ENCODE results near the gene AEBP2.
"Not testable (repeated sequence)": the region's sequence is repeated elsewhere in the genome, so short reads cannot be mapped to it uniquely, and the experiment has no call there.

Gene AEBP2

DNA sequence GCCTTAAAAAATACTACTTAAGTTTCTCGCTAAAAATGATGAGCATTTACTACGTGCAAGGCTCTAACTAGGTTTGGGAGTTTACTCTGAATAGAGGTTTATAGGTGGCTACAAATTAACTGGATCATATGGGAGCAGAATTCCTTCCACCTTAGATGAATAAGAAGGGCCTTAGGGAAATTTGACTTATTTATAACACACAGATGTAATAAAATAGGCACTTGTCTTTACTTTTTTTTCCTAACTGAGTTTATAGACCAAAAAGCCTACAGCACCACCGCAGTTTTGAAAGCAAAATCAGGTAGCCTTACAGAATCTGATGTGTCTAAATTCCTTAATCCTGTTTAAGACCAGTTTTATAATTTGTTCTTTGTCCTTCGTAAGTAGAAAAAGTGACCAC lies 10.5 kb downstream of the AEBP2 start:
- in situ Hi-C loops (cut with HindIII; ENCODE audit: low pct_unique_long_range_greater_than_20kb, low sequenced_read_pairs): no loop called here
- no peak for DNase-seq (ENCODE audit: low read depth in 1 of 2, low spot score in 1 of 2)
- no peak for TF ChIP-seq JUND (IDR thresholded peaks at IDR 0.05; ENCODE audit: low read depth)

DNA sequence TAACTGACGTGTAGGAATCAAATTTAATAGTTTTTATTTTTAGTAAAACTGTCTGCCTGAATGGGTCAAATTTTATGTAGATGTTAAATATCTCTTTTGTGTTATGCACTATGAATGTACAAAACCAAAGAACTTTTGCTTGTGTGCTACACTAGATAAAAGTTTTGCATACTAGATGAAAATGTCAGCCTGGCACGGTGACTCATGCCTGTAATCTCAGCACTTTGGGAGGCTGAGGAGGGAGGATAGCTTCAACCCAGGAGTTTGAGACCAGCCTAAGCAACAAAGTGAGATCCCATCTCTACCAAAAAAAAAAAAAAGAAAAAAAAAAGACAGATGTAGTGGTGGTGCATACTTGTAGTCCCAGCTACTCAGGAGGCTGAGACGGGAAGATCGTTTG lies 11.1 kb downstream of the AEBP2 start:
- no peak for DNase-seq (ENCODE audit: low read depth in 1 of 2, low spot score in 1 of 2)
- in situ Hi-C loops (cut with HindIII; ENCODE audit: low pct_unique_long_range_greater_than_20kb, low sequenced_read_pairs): no loop called here
- TF ChIP-seq JUND (IDR thresholded peaks at IDR 0.05; ENCODE audit: low read depth): no peak

DNA sequence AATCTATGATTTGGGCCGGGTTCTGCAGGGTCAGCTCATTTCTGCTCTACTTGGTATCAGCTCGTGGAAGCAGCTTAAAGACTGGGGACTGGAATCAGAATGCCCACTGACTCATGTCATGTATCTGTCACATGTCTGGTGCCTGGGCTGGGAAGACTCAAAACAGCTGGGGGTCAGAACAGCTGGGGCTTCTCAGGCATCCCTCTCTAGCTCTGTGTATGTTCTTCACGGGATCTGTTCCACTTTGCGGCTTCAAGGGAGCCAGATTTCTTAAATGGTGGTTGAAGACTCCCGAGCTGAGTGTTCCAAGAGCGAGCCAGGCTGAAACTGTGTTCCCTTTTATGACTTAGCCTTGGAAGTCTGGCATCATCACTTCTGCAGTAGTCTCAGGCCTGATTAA lies 11.9 kb downstream of the AEBP2 start:
- DNase-seq (ENCODE audit: low read depth in 1 of 2, low spot score in 1 of 2): no peak
- no peak for TF ChIP-seq JUND (IDR thresholded peaks at IDR 0.05; ENCODE audit: low read depth)
- in situ Hi-C loops (cut with HindIII; ENCODE audit: low pct_unique_long_range_greater_than_20kb, low sequenced_read_pairs): no loop called here

DNA sequence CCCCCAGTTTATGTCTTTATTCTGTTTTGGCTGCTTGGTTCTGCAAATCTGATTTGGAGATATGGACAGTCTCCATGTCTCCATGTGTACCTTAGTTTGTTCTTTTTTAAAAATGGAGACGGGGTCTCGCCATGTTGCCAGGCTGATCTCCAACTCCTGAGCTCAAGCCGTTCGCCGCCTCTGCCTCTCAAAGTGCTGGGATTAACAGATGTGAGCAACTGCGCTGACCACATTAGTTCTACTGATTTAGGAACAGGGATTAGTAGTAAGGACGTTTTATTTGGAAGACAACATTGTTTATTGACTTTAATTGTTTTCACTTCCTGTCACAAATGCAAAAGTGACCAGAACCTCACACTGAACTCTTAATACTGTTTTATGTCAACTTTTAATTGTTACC lies 14.7 kb downstream of the AEBP2 start:
- DNase-seq (ENCODE audit: low read depth in 1 of 2, low spot score in 1 of 2): no peak
- TF ChIP-seq JUND (IDR thresholded peaks at IDR 0.05; ENCODE audit: low read depth): no peak
- in situ Hi-C loops (cut with HindIII; ENCODE audit: low pct_unique_long_range_greater_than_20kb, low sequenced_read_pairs): no loop called here

DNA sequence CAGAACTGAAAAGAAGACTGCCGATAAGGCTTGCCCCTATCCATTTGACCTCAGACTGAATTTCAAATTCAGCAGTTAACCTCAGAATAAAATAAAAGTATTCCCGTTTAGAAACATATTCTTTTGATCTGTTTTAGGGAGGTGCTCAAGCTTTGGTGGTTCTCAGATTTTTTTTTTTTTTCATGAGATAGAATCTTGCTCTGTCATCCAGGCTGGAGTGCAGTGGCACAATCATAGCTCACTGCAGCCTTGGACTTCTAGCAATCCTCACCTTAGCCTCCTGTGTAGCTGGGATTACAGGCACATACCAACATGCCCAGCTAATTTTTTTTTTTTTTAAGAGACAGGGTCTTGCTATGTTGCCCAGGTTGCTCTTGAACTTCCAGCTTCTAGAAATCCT lies 15.5 kb downstream of the AEBP2 start:
- in situ Hi-C loops (cut with HindIII; ENCODE audit: low pct_unique_long_range_greater_than_20kb, low sequenced_read_pairs): no loop called here
- DNase-seq (ENCODE audit: low read depth in 1 of 2, low spot score in 1 of 2): no peak
- no peak for TF ChIP-seq JUND (IDR thresholded peaks at IDR 0.05; ENCODE audit: low read depth)

DNA sequence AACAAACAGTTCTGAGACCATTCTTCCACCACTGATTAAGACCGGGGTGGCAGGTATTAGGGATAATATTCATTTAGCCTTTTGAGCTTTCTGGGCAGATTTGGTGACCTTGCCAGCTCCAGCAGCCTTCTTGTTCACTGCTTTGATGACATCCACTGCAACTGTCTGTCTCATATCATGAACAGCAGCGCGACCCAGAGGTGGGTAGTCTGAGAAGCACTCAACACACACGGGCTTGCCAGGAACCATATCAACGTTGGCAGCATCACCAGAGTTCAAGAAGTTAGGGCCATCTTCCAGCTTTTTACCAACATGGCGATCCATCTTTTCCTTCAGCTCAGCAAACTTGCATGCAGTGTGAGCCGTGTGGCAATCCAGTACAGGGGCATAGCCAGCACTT lies 16.9 kb downstream of the AEBP2 start:
- no peak for DNase-seq (ENCODE audit: low read depth in 1 of 2, low spot score in 1 of 2)
- in situ Hi-C loops (cut with HindIII; ENCODE audit: low pct_unique_long_range_greater_than_20kb, low sequenced_read_pairs): no loop called here
- TF ChIP-seq JUND (IDR thresholded peaks at IDR 0.05; ENCODE audit: low read depth): no peak

DNA sequence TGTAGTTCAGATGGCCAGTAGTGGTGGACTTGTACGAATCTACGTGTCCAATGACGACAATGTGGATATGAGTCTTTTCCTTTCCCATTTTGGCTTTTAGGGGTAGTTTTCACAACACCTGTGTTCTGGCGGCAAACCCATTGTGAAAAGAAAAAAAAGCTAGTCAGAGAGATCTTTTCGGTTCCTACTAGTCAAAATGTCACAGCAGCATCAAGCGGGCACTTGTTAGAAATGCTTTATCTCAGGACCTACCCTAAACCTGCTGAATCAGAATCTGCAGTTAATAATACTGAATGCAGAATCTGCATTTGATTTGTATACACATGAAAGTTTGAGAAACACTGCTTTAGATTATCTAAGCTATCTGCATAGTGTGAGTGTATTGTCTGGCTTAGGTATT lies 18.3 kb downstream of the AEBP2 start:
- in situ Hi-C loops (cut with HindIII; ENCODE audit: low pct_unique_long_range_greater_than_20kb, low sequenced_read_pairs): no loop called here
- TF ChIP-seq JUND (IDR thresholded peaks at IDR 0.05; ENCODE audit: low read depth): no peak
- no peak for DNase-seq (ENCODE audit: low read depth in 1 of 2, low spot score in 1 of 2)

DNA sequence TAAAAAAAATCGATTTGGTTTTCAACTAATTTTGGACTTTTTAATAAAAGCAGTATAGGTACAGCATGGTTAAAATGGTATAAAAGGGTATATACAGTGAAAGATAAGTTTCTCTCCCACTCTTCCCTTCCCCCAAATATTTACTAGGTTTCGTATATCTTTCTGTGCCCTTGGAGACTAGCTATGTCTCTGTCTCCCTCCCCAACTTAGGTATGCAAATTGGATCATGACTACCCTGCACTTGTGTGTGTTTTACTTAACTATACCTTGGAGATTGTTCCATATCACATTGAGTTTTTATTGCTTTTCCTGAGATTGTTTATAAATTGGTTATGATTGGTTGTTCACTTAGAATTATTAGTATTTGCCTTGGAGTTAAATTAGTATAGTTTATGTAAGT lies 19.4 kb downstream of the AEBP2 start:
- TF ChIP-seq JUND (IDR thresholded peaks at IDR 0.05; ENCODE audit: low read depth): no peak
- DNase-seq (ENCODE audit: low read depth in 1 of 2, low spot score in 1 of 2): no peak
- in situ Hi-C loops (cut with HindIII; ENCODE audit: low pct_unique_long_range_greater_than_20kb, low sequenced_read_pairs): no loop called here

DNA sequence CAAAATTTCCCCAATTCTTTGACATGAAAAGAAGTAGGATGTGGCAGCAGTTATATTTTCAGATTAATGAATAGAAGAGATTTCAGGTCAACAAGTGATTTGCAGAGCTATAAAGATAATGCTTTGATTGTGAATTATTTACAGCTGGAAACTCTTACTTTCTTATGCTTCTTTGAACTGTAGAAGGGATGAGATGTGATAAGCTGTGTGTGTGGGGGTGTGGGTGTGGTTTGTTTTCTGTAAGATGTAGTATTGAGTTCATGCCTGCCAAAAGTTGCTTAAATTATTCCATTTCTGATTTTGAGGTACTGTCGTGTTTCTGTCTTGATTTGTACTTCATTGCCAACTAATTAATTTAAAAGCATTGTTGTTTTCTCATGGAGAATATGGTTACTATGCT lies 22.7 kb downstream of the AEBP2 start:
- in situ Hi-C loops (cut with HindIII; ENCODE audit: low pct_unique_long_range_greater_than_20kb, low sequenced_read_pairs): no loop called here
- TF ChIP-seq JUND (IDR thresholded peaks at IDR 0.05; ENCODE audit: low read depth): no peak
- DNase-seq (ENCODE audit: low read depth in 1 of 2, low spot score in 1 of 2): no peak

DNA sequence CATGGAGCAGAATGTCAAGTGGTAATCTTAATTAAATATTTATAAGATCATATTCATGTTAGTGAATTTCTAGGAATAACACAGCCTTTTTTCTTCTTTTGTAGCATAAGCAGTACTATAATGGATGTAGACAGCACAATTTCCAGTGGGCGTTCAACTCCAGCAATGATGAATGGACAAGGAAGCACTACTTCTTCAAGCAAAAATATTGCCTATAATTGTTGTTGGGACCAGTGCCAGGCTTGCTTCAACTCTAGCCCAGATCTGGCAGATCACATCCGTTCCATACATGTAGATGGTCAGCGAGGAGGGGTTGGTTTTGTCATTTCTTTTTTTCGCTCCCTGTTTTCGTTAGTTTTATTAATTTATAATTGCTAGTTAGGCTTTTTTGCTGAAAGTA lies 23.1 kb downstream of the AEBP2 start:
- TF ChIP-seq JUND (IDR thresholded peaks at IDR 0.05; ENCODE audit: low read depth): no peak
- in situ Hi-C loops (cut with HindIII; ENCODE audit: low pct_unique_long_range_greater_than_20kb, low sequenced_read_pairs): no loop called here
- DNase-seq (ENCODE audit: low read depth in 1 of 2, low spot score in 1 of 2): no peak

DNA sequence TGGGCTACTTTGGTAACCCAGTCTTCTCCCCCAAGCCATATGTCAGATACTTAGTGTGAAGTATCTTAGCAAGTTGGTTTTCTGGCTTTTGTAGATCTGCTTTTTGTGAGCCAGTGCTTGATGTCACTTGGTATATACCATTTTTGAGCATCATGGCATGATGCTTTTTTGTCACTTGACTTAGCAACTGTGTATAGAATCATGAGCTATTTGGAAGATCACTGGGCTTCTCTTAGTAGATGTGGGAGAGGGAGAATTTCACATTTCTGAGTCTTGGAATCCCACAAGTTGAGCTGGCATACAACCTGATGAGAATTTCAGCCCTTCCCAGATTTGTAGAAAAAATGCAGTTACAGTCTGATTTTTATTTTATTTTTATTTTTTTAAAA lies 24.9 kb downstream of the AEBP2 start:
- no peak for TF ChIP-seq JUND (IDR thresholded peaks at IDR 0.05; ENCODE audit: low read depth)

DNA sequence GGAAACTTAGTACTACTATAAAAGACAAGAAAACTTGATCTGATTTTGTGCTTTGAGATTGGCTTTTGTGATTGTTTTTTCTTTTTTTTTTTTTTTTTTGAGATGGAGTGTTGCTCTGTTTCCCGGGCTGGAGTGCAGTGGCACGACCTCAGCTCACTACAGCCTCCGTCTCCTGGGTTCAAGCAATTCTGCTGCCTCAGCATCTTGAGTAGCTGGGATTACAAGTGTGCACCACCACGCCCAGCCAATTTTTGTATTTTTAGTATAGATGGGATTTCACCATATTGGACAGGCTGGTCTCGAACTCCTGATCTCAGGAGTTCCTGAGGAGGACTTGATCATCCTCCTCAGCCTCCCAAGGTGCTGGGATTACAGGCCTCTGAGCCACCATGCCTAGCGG lies 26.4 kb downstream of the AEBP2 start:
- in situ Hi-C loops (cut with HindIII; ENCODE audit: low pct_unique_long_range_greater_than_20kb, low sequenced_read_pairs): no loop called here
- DNase-seq (ENCODE audit: low read depth in 1 of 2, low spot score in 1 of 2): no peak
- no peak for TF ChIP-seq JUND (IDR thresholded peaks at IDR 0.05; ENCODE audit: low read depth)

More for the DNA sequence above, 24.9 kb downstream of the AEBP2 start:
- in situ Hi-C loops (cut with HindIII; ENCODE audit: low pct_unique_long_range_greater_than_20kb, low sequenced_read_pairs): no loop called here
- DNase-seq (ENCODE audit: low read depth in 1 of 2, low spot score in 1 of 2): no peak

DNA sequence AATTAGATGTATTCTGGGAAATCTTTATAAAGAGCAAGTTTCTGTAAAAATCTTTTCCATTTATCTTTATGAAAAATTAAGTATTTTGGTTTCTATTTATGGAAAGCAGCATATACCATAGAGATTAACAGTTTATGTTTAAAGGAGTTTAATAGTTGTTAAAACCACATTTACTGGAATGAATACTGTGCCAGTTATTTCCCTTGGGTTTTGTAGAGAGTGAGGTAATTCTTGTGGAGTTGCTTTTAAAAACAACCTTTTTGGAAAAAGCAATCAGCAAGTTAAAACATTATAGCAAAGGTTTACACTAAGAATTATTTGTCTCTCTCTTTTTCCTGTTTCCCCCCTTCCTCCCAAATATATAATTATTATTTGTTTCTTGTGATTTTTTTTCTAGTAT lies 34.9 kb downstream of the AEBP2 start:
- TF ChIP-seq JUND (IDR thresholded peaks at IDR 0.05; ENCODE audit: low read depth): no peak
- in situ Hi-C loops (cut with HindIII; ENCODE audit: low pct_unique_long_range_greater_than_20kb, low sequenced_read_pairs): no loop called here

DNA sequence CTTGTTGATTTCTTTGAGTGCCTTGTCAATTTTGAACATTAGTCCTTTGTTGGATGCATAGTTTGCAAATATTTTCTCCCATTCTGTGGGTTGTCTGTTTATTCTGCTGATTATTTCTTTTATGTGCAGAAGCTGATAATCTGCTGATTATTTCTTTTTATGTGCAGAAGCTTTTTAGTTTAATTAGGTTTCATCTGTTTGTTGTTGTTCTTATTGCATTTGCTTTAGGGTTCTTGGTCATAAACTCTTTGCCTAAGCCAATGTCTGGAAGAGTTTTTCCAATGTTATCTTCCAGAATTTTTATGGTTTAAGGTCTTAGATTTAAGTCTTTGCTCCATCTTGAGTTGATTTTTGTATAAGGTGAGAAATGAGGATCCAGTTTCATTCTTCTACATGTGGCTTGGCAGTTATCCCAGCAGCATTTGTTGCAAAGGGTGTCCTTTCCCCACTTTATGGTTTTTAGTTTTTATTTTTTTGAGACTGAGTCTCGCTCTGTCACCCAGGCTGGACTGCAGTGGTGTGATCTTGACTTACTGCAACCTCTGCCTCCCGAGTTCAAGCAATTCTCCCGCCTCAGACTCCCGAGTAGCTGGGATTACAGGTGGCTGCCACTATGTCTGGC lies 36.7 kb downstream of the AEBP2 start:
- in situ Hi-C loops (cut with HindIII; ENCODE audit: low pct_unique_long_range_greater_than_20kb, low sequenced_read_pairs); DNase-seq (ENCODE audit: low read depth in 1 of 2, low spot score in 1 of 2): not testable (repeated sequence)

More for the DNA sequence above, 34.9 kb downstream of the AEBP2 start:
- DNase-seq (ENCODE audit: low read depth in 1 of 2, low spot score in 1 of 2): no peak

Measured in T47D (cell line).